Stimulated activated naive CD4-positive, alpha-beta T cell (primary cell): ENCODE measurements around the gene RANGAP1.
"Not testable (repeated sequence)": the region's sequence is repeated elsewhere in the genome, so short reads cannot be mapped to it uniquely, and the experiment has no call there.

Source experiments
- DNase-seq, 6 experiments: peaks; one replicate each; lab custom pipeline; 2025; lab: John Stamatoyannopoulos, UW

Gene RANGAP1

DNA sequence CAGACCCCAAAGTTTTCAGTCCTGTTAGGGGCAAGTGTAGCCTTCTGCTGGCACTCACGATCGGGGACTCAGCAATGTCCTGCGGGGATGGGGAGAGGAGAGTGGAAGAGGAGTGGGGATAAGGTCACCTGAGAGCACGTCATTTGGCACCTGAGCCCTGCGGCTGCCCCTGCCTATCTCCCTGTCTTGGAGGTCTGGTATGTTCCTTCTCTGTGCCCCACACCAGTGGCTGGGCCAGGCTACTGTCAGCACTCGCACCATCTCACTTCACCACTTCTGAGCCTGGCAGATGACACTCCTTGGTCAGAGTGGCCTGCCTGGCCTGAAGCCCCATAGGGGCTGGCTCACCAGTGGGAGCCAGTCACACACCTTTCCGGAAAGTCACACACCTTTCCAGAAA lies 25.1 kb downstream of the RANGAP1 start:
- no peak for DNase-seq

DNA sequence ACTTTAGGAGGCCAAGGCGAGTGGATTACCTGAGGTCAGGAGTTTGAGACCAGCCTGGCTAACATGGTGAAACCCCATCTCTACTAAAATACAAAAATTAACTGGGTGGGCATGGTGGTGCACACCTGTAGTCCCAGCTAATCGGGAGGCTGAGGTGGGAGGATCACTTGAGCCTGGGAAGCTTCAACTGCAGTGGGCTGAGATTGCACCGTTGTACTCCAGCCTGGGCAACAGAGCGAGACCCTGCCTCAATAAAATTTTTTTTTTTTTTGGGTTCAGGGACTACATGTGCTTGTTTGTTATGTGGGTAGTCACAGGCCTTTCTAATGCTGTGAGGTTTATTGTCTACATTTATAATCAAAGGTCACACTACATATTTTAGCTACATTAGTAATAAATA lies 26.2 kb downstream of the RANGAP1 start:
- DNase-seq = not testable (repeated sequence)

DNA sequence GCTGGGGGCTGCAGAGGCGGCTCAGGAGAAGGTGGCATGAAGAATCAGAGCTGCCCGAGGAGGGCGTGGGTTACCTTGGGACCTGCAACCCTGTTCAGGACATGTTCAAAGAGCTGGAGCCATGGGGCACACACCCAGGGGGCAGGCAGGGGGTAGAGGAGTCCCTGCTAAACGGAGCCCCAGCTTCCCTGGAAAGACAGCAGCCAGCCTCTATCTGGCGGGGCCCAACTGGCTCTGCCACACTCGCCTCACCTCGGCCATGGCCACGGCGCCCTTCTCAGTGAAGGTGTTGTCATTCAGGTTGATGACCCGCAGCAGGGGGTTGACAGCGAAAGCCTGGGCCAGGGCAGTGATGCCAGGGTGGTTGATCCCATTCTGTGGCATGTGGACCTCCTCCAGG lies 28.3 kb downstream of the RANGAP1 start:
- no peak for DNase-seq

DNA sequence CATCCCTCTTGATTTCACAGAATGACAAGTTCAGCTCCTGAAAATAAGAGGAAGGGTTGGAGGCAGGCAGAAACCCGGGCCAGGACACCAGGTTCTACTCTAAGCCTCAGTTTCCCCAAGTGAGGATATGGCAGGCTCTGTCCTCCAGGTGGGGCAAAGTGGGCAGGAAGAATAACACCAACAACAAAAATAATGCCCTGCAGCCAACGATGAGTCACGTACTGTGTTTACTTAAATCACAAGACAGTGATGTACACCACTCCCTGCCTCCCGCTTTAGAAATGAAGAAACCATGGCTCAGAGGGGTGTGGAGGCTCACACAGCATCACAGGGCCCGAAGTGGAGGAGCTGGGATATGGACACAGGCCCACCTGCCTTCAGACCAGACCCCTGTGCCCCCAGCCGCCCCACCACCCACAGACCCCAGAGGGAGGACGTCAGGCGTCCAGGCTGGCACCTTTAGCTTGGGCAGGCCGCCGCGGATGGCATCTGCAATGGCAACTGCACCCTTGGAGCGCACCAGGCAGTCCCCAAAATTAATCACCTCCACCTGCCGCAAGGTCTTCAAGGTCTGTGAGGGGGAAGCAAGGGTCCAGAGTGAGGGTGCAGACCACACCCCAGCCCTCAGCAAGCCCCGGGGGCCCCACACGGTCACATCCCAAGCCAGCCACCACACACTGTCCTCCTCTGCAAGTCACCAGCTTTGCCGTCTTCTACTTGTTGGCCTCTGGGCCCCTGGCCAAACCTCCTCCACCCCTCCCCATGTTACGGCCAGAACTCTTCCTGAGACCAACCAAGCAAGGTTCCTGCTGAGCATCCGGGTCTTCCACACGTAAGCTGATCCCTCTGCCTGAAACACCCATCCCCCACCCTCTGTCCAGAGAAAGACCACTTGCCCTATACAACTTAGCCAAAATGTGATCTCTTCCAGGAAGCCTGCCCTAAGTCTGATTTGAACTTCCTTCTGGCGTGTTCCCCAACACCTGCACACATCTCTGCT lies 29.4 kb downstream of the RANGAP1 start:
- DNase-seq = no peak

- DNase-seq = no peak
Observed at GRCh38 chr22:41254230-41254629, 31.8 kb downstream of the RANGAP1 start.

- no peak for DNase-seq
Observed at GRCh38 chr22:41252365-41252764, 33.6 kb downstream of the RANGAP1 start.

DNA sequence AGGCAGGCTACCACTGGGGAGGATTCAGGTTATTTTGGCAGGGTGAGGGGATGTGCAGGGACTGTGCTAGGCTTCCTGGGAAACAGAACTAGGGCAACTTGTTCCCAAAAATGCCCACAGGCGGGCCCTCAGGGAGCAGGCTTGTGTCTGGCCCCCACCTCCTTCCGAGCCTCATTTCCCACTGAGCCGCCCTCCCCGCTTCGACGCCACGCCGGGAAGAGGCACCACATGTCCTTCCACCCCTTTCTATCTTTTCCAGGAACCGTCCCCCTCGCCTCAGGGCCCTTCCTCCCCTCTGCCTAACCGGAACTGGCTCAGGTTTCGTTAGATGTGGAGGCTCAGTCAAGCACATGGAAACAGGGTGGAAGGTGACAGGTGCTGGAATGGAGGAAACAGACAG lies 35.9 kb downstream of the RANGAP1 start:
- DNase-seq = no peak

DNA sequence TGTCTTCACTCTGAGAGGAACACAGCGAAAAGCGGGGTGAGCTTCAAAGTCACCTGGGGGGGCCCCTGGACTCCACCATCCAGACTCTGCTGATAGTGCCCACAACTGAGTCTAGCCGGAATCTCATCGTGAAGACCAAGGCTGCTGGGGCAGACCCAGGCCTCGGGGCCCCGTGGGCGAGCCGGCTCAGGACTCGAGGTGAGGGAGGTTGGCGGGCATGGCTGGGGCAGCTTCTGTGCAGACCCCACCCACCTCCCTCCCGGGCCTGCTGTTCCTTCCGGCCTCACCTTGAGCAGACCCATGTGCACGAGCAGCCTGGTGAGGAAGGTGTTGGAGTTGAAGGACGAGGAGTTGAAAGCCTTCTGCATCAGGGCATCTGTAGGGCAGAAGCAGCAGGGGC lies 36.5 kb downstream of the RANGAP1 start:
- no peak for DNase-seq

DNA sequence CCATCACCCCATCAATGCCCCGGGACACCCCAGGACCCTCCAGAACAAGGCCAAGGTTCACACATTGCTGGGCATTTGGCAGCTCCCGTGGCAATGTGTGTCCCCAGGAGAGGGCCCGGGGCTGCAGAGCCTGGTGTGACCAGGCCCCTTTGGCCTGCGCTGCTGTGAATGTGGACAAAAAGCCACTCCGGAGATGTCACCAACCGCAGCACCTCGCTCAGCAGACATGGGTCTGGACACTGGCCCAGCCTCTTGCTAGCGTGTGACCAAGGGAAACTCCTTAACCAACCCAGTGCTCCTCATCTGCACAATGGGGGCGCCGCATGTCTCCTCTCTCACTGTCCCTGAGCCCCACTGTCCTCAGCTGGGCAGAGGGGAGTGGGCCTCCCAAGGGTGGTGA lies 37.2 kb downstream of the RANGAP1 start:
- no peak for DNase-seq

- DNase-seq = no peak
Observed at GRCh38 chr22:41248314-41248713, 37.7 kb downstream of the RANGAP1 start.

- DNase-seq = no peak
Observed at GRCh38 chr22:41247703-41248102, 38.3 kb downstream of the RANGAP1 start.

DNA sequence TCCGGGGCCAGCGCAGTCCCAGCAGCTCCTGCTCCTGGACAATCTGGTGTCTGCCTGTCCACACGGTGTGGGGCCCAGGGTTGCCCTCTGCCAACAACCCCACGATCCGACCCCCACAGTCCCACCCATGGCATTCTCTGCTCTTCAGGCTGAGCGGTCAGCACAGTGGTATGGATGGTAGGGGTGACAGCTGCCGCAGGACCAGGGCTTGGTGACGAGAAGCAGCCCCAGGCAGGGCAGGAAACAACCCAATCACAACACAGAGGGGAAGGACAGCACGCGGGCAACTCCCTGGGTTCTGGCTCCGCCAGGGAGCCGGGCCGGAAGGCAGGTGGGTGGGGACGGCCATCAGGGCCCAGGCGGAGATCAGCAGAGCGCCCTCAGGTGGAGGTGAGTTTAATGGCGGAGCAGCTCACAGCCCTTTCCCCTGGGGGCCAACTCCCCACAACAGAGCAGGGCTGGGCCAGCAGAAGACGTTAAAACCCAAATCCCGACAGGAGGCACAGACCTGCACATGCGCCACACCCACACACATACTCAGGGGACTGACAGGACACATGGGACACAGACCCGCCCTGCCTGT lies 40.0 kb downstream of the RANGAP1 start:
- DNase-seq = no peak

- no peak for DNase-seq
Observed at GRCh38 chr22:41243361-41243760, 42.6 kb downstream of the RANGAP1 start.

GRCh38 chr22:41242396-41243117 lies 43.4 kb downstream of the RANGAP1 start:
- no peak for DNase-seq

GRCh38 chr22:41241133-41241676 lies 44.8 kb downstream of the RANGAP1 start:
- no peak for DNase-seq

DNA sequence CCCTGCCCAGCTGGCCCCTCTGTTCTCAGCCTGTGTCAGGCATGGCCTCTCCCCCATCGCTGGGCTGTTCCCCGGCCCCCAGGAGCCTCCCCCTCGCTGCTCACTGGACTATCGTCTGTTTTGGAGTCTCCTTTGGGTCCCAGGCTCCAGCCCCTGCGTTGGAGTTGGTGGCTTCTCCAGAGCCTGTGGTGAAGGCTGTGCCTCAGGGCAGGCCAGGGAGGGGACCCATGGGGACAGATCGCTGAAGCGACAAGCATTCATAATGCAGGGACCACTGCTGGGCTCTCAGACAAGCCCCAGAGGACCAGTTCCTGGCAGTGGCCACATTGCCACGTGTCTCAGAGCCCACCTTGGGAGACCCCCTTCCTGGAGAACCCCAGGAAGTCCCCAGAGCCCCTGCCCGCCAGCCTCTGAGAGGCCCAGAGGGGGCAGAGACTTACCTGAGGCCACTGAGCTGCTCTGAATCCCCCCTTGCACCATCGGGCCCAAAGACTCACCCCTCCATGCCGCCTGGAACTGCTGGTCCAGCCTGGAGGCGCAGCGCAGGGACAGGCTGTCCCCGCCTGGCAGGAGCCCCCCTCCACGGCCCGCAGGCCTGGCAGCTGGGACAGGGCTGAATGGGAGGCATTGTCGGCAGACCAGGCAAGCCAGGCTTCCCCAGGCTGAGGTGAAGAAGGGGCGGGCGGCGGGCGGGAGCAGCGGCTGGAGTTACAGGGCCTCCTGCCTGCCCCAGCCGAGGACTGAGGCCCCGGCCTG lies 45.4 kb downstream of the RANGAP1 start, which contains the start of gene CHADL:
CHADL (minus strand) TSS at position 555 of the 756 bp plus-strand sequence; CDS start at position 505, 50 bp downstream.
- DNase-seq = no peak

DNA sequence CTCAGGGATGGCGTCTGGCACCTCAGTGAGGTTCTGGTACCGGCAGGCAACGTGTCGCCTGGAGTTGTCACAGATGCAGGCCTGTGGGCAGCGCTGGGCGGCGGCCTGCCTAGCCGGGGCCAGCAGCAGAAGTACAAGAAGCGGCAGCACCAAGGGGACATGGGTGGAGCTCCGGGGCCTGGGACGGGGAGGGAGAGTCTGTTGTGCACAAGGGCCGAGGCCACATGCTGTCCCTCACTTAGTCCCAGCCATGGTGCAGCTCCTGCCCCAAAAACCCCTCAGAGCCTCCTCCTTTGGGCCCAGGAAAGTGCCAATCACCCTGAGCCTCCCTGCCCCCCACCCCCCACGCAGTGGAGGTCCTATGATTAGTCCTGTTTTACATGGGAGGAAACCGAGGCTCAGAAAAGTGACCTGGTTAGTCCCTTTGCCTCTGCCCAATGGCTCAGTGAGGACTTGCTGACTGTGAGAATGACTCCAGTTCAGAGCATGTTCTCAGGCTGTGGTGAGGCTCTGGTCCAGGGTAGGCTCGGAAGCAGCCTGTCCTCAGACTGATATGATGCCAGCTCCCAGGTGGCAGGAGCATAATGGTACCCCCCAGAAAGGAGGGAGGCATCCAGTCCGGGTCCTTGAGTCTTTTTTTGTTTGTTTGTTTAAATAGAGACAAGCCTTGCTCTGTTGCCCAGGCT lies 46.4 kb downstream of the RANGAP1 start:
- DNase-seq = no peak

DNA sequence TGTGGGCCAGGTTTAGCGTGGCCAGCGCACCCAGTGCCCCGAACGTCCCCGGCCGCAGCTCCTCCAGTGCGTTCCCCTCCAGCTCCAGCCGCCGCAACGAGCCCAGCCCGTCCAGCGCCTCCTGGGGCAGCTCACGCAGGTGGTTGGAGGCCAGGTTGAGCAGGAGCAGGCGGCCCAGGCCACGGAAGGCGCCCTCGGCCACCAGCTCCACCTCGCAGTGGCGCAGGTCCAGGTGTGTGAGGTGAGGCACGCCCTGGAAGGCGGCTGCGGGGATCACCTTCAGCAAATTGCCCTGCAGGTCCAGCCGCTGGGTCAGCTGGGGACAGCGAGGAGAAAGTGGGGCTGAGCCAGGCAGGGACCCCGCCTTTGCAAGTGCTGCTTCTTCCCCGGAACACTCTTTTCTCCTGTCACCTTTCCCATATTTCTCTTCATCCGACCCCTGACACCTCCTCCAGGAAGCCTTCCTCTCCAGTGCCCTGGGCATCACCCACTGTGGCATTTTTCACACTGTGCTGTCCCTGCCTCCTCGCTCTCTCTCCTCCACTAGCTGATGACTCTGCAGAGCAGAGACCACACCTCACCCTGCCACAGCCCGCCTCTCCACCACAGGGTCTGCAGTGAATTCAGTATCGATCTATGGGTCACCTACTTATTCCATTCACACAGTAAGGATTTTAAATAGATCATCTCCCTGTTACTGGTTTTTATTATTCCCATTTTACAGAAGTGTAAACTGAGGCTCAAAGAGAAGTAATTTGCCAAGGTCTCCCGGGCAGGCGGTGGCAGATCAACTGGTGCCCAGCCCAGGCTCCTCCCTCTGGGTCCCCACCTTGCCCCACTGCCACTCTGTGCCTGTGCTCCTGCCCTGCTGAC lies 47.2 kb downstream of the RANGAP1 start:
- DNase-seq = no peak

GRCh38 chr22:41237707-41238569 lies 48.0 kb downstream of the RANGAP1 start:
- peak; percentile 70 to 86 (median 75) for DNase-seq
